Right renal cortex interstitium (tissue), 3 donors: ENCODE results near the gene TYK2. TPM values are rescaled to one million over a fixed set of nuclear protein-coding genes. Genes with fewer than 3 reads are reported as not detected.
"Not testable (repeated sequence)": the region's sequence is repeated elsewhere in the genome, so short reads cannot be mapped to it uniquely, and the experiment has no call there.

Source experiments
- DNase-seq, 3 donors: peaks; one replicate each; pipeline ENCODE4 v3.0.0-alpha.2; 2013; ENCODE audit warnings: low read depth in 3 of 3, low spot score in 2 of 3
- polyA plus RNA-seq, 3 donors: library from polyadenylated mRNA; unstranded; fragments of 120-200 nt; gene quantifications; one replicate each; pipeline ENCODE4 v1.2.1, GENCODE V29; 2013; ENCODE audit not compliant: insufficient read length in 3 of 3

The TYK2 gene
- polyA plus RNA-seq, 3 donors, result 96.7 to 100 (median 97.5) TPM

DNA sequence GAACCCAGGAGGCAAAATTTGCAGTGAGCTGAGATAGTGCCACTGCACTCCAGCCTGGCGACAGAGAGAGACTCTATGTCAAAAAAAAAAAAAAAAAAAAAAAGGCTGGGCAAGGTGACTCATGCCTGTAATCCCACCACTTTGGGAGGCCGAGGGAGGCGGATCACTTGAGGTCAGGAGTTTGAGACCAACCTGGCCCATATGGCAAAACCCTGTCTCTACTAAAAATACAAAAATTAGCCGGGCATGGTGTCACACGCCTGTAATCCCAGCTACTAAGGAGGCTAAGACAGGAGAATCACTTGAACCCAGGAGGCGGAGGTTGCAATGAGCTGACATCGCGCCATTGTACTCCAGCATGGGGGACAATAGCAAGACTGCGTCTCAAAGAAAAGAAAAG lies 43.6 kb downstream of the TYK2 start:
- DNase-seq, result not testable (repeated sequence)

DNA sequence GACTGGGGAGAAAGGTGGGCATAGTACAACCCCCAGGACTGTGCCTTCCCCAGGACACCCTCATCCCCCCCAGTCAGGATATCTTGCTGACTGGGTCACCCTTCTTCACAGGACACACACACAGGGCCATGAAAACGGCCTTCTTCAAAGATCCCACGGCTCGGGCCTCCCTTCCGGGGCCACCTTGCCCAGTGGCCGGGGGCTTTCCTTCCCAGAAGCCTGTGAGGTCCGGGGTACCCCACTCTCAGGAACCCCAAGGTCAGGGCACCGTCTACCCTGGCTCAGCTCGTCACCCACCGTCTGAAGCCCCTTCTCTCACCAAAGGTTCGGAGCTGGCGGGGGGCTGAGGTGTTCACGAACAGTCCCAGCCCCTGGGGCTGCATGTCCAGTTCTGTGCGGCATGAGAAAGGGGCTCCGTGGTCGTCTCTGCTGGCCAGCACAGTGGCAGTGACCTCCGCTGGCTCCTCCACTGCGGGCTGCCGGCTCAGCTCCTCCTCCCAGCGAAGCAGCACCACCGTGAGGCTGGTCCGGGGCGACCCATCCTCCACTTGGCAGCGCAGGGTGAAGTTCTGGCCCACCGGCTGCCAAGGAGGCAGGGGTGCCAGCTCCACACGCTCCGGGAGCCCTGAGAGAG lies 44.9 kb downstream of the TYK2 start:
- DNase-seq, result no peak

DNA sequence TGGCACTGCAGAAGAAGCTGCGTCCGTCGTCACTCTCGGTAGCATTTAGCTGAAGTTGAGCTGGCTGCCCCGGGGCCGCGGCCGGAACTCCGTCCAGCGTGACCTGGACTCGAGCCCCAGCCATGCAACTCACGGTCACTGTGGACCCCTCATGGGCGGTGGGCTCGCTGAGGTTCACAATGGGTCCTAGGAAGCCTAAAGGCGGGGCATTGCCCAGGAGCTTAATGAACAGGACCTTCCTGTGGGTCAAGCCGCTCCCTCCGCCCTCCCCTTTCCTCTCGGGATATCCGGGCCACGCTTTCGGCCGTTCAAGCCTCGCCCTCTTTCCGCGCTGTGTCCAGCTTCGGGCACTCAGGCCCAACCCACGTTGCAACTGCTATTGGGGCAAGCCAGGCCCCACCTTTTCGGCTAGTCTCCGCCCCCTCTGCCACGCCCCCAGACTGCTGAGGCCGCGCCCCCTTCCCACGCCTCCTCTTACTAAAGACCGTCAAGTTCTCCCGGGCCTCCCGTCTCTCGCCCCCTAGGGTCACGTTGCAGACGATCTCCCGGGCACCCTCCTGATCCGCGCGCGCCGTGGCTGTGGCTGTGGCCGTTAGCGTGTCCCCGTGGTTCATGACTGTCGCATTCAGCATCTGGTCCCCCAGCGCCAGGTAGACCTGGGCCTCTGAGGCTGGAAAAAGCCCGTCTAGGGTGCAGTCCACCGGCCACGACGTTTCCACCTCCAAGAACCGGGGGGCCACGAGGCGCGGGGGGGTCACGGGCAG lies 45.6 kb downstream of the TYK2 start:
- peak in 2 of 3 donors; percentile 65 to 82 for DNase-seq

DNA sequence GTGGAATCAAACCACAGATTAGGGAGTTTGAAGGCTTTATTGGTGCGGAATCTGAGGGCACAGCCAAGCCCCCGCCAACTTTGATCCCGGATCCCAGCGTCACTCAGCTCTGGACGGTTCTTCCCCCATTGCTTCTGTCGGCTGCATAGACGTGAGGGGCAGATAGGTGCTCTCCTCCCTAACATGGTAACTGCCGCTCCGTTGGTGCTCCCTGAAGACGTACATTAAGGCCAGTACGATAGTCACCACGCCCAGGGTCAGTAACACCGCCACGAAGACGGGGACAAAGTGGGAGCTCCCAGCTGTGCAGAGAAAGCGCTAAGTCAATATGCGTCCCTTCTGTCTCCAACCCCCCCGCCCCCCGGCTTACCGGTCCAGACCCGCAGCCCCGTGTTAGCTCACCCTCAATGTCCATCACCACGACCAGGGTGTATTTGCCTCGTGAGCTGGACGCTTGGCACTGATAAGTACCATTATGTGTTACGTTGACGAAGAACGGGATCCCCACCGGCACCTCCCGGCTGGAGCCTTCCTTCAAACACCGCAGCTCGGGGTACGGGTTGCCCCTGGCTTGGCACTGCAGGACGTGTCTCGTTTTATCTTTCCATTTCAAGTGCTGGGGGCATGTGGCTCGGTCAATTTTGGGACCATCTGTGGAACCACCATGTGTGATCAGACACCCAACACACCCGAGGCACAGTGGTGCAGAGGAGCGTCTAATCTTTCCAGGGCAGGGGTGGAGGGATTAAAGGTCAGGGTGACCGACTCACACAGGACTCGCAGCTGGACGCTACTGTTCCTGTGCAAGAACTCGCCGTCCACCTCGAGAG lies 46.4 kb downstream of the TYK2 start:
- DNase-seq, result no peak

DNA sequence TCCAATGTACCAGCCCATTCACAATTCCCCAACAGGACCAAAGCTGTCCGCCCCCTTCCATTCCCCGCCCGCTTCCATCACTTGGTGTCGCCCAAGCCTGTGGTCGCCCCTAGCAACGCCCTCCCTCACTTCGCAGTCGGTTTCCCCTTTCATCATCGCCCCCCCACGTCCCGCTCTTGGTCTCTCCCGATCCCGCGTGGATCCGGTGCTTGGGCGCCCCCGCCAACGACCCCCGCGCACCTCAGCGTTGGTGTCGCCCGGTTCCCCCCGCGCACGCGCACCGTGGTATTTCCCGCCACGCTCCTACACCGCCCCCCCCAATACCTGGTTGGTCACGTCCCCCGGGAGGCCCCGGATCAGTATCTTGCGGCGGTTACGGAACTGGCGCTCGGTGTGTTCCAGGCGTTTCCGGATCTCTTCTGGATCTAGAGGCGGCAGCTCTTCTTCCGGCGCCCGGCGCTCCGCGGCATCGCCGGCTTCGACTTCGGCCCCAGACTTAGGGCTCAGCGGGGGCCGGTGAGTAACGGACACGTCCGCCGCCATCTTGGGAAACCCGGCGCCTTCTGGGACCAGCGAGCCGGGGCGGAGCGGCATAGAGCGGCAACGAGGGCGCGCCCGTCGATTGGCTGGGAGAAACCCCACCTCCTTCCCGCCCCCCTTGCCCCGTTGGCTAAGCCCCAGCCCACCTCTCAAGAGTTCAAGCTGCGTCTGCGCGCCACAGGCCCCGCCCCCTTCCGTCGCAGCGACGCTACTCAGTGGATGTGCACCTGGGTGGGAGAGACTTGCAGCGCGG lies 47.2 kb downstream of the TYK2 start, which contains the start of gene RAVER1:
Gene RAVER1 (minus strand): TSS at position 565 of the 793 bp plus-strand sequence. CDS start 22 bp downstream, at position 543.
- DNase-seq, result peak; percentile 85 to 94 (median 90)

DNA sequence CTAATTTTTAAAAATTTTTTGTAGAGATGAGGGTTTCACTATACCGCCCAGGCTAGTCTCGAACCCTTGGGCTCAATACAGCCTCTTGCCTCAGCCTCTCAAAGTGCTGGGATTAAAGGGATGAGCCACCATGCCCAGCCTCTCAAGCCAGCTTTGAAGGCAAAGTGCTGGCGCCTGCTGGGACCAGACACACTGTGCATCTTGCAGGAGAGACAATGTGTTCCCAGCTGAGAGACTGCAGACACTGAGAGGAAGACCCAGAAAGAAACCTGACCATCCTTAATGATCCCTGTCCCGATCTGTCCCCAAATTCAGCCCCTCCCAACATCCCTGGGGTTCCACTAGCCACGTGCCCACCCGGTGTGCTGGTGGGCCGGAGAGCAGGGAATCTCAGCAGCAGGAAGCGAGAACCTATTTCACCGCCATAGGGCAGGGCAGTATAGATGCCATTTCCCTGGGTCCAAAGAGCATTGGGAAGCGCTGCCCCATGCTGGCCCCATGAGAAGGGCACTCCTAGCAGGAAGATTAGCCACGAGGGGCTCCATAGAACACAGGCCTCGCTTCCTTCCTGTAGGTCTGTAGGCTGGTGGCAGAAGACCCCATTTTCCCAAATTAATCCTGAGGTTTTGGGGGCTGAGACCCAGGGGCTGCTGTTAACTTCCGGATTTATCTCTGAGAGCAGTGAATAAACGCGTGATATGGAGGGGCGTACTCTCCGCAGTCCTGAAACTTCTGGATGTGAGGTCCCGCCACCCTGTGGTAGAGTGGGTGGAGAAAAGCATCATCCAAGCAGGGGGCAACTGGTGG lies 48.0 kb downstream of the TYK2 start:
- no peak for DNase-seq

DNA sequence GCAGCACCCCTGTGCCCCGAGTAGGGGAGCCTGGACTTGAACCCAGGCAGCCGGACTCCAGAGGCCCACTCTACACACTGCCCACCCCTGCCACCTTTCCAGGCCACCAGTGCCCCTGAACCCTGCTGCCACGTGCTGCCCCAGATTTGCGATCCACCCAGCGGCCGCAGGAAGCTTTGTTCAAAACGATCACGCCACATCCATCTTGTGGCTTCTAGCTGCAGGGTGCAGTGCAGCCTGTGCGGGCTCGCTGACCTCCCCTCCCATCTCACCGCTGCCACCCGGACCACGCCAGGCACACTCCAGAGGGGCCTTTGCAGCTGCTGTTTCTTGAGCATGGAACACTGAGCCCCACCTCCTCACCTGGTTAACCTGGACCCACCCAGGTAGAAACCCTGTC lies 50.8 kb downstream of the TYK2 start:
- DNase-seq, result no peak

DNA sequence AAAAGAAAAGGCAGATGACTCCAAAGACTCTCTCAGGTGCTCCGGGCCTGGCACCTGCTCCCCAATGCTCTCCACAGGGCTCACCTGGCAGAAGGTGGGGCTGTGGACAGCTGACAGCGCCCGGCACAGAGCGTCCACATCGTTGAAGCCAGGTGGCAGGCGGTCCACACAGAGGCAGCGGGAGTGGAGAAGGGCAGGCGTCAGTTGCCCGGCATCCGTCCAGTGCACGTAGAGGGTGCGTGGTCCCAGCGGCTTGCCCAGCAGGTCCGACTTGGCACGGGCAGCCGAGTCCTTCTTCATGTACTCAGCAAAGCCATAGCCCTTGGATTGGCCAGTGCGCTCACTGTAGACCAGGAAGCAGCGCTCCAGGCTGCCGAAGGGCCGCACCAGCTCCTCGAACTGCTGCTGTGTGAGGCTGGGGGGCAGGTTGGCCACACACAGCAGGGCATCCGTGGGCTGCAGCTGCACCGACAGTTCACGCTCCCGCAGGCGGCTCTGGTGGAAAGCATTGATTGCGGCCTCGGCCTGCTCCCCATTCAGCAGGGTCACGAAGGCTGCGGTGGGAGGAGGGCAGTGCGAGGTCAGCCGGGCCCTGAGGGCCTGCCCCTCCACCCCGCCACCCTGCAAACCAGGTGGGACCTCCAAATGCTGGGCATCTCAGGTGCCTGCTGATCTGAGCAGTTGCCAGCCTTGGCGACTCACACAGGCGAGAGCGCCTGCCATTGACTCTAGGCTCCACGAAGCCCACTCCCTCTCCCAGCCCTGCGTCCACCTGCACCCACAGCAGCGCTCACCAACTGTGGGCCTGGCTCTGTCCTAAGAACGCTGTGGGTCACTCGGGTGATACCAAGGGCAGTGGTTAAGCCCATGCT lies 51.6 kb downstream of the TYK2 start:
- DNase-seq, result no peak

DNA sequence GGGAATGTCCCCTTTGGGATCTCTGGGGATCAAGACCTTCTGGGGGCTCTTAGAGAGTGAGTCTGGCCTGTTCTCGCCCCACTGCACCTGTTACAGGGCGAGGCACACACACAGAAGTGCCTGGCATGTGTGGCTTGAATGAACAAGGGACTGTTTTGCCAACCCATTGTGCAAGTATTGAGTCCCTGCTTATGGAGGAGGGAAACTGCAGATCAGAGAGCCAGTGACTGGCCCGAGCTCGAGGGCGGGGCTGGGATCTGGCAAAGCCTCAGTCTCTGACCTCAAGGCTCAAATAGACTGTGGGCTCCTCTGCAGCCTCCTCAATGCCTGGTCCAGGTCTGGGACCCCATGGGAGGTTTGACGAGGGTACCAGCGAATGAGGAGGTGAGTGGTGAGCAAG lies 52.6 kb downstream of the TYK2 start:
- no peak for DNase-seq

DNA sequence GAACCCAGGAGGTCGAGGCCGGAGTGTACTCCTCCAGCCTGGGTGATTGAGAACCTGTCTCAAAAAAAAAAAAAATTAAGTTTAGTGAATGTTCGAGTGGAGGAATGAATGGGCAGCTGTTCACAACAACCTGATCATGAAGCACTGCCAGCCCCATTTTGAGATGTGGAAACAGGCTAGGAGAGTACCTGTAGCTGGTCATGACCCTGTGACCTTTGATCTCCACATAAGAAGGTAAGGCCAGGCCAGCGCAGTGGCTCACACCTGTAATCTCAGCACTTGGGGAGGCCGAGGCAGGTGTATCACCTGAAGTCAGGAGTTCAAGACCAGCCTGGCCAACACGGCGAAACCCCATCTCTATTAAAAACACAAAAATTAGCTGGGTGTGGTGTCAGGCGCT lies 54.6 kb downstream of the TYK2 start:
- DNase-seq, result no peak

DNA sequence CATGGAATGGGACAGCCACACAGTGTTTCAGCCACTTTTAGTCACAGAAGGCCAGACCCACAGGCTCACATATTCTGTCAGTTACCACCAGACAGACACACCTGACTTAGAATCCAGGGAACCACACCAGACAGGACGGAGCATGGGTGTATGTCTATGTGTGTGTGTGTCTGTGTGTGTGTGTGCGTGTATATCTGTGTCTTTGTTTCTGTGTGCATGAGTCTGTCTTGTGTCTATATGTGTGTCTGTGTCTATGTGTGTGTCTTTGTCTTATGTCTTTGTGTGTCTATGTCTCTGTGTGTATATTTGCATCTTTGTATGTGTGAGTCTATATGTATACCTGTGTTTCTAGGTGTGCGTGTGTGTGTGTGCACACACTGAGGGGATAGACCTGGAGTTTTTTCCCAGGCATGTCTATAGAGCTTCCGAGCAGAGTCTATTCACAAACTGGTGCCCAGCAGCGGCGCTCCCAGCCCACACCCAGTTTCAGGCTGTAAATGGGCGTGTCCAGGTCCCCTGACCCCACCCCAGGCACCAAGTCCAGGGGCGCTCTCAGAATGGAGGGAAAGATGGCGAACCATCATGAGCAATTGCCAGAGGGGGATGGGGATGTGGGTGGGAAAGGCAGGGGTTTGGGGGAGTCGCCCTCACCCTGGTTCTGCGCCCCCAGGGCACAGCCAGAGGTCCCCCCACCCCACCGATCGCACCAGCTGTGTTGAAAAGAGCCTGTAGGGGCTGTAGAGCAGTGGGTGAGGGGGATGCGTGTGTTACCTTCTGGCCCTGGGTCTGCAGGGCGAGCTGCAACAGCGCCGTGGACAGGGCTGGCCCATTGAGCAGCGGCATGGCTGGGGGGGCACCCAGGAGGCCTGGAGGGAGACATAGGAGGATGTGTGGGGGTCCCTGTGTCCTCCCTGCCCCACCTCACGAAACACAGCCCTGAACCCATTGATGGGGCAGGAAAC lies 58.2 kb downstream of the TYK2 start:
- no peak for DNase-seq

DNA sequence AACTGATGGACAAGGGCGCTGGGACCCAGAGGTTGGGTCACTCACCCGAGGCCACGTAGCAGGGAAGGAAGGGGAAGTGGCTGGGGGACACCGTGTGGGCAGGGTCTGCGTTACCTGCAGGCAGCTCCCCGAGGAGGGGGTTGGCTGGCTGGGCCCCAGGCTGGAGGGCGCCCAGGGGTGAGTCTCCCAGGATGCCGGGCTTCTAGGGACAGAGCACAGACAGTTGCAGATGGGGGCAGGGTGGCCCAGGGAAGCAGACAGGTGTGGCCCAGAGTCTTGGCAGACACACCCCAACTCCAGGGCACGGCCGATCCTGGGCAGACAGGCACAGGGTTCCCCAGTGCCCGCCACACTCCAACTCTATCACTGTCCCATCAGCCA lies 59.0 kb downstream of the TYK2 start:
- no peak for DNase-seq

DNA sequence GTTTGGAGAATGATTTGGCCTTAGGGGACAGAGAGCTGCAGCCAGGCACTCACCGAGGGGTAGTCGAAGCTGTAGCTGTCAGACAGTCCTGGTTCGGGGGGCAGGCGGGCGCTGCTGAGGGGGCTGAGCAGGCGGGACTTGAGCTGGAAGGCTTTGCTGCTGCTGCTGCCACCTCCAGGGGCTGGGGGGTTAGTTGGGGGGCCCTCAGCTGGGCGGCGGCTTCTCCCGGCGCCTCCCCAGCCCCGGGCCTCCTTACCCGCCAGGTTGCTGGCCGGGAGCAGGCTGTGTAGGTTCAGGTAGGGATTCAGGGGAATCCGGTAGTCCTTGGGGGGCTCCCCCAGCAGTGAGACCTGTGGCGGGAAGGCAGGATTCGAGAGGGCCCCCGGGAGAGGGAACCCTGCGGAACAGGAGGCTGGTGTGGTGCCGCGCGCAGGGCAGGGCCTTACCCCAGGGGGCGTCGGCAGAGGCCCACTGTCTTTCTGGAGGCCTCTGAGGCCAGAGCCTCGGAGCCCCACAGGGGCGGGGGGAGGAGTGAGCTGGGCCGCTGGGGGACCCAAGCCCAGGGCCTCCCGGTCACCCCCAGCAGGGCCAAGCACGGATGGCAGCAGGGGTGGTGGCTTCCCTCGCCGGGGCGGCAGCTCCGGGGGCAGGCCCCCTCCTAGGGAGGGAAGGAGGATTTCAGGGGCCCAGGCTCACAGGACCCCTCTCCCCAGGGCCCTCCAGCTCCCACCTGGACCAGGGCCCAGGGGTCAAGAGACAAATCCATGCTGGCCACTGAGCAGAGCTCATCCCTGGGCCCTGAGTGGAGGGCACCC lies 59.6 kb downstream of the TYK2 start:
- no peak for DNase-seq

DNA sequence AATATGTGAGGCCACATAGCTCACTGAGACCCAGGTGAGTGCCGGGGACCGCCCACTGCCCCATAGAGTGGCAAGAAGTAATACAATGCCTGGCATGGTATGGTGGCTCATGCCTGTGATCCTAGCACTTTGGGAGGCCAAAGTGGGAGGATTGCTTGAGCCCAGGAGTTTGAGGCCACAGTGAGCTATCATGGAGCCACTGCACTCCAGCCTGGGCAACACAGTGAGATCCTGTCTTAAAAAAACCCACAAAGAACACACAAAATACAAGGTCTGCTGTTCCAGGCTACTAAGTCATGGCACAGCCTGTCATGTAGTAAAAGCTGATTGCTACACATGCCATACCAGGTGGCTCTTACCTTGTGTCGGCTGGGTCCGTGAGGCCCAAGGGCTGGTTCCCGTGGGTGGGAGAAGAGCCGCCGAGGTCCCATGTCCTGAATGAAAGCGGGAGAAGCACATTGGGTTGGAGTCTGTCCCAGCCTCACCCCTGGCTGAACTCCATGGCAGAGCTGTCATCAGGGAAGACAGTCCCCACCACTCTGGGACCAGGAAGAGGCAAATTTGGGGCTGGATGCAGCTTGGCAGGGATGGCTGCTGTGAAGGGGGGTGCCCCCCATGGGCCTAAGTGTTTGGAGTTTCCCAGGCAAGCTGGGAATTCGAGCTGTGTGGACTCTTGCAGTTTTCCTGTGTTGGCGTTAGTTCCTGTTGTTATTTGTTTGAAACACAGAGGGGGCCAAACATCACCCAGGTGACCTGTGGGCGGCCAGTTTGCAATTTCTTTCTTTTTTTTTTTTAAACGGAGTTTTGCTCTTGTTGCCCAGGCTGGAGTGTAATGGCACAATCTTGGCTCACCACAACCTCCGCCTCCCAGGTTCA lies 61.3 kb downstream of the TYK2 start:
- no peak for DNase-seq

DNA sequence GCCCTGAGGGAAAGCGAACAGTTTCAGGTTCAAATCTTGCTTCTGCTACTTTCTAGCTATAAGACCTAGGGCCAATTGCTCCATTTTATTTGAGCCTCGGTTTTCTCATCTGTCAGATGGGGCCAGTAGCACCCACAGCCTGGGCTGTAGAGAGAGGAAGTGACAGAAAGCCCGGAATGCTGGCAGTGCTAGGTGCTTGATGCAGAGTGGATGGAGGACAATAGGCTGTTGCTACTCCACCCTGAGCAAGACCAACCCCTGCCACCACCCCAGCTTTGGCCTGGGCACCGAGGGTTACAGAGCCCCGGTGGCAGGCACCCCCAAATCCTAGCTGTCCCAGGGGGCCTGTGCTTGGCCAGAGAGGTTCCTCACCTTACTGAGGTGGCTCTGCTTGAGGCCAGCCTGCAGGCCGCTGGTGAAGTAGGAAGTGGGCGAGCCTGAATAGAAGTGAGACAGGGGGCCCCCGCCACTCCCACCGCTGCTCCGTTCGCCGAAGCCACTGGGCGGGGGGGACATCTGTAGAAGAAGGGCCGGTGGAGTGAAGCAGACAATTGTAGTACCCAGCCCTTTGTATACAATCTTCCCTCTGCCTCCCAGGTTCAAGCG lies 62.4 kb downstream of the TYK2 start:
- no peak for DNase-seq
